Thymus (tissue), 11 donors: ENCODE results near the gene HCK. TPM values are rescaled to one million over a fixed set of nuclear protein-coding genes. Genes with fewer than 3 reads are reported as not detected.
A peak's percentile ranks its signal among the peaks of the same experiment; 100 is the strongest.

ENCODE experiments used
- DNase-seq, 9 donors: peaks; one replicate each; pipeline ENCODE4 v3.0.0-alpha.2; 2013; ENCODE audit warnings: low spot score in 9 of 9, low read depth in 6 of 9, missing footprints in 1 of 9
- H3K27ac ChIP-seq, 2 donors: one replicate each; pipeline ENCODE4 v1.5.1; 2013; ENCODE audit warnings: control low read depth in 1 of 2, low read depth in 1 of 2, low read length in 1 of 2, mild to moderate bottlenecking in 1 of 2, moderate library complexity in 1 of 2
- H3K27me3 ChIP-seq, 2 donors: one replicate each; pipeline ENCODE4 v1.5.1; 2013; ENCODE audit warnings: low read length in 1 of 2; ENCODE audit not compliant: control insufficient read depth in 2 of 2, insufficient read depth in 1 of 2
- H3K36me3 ChIP-seq, 2 donors: one replicate each; pipeline ENCODE4 v1.5.1; 2013; ENCODE audit warnings: low read length in 1 of 2, mild to moderate bottlenecking in 1 of 2, moderate library complexity in 1 of 2; ENCODE audit not compliant: control insufficient read depth in 2 of 2, insufficient read depth in 2 of 2
- H3K4me1 ChIP-seq, 2 donors: one replicate each; pipeline ENCODE4 v1.5.1; 2013; ENCODE audit warnings: low read length in 2 of 2; ENCODE audit not compliant: control insufficient read depth in 2 of 2, insufficient read depth in 2 of 2
- H3K4me3 ChIP-seq, 2 donors: one replicate each; pipeline ENCODE4 v1.5.1; 2013; ENCODE audit warnings: low read length in 2 of 2, control low read depth in 1 of 2, mild to moderate bottlenecking in 1 of 2
- H3K9me3 ChIP-seq, 2 donors: one replicate each; pipeline ENCODE4 v1.5.1; 2013; ENCODE audit warnings: low read length in 1 of 2, mild to moderate bottlenecking in 1 of 2; ENCODE audit not compliant: control insufficient read depth in 2 of 2, insufficient read depth in 1 of 2
- WGBS: extraction: QIAGEN DNeasy Blood & Tissue Kit; methylation state at CpG from one replicate; pipeline ENCODE4 v1.1.7; 2013; 5-methylcytosine and 5-hydroxymethylcytosine counted together
- polyA plus RNA-seq: library from polyadenylated mRNA; stranded (reverse); fragments of 200-250 nt; gene quantifications from one replicate; pipeline ENCODE4 v1.2.3, GENCODE V29; 2013
- total RNA-seq: library from RNA; stranded (reverse); fragments of 120-200 nt; gene quantifications from one replicate; pipeline ENCODE4 v1.2.4, GENCODE V29; 2013
- donor health status: healthy.

Gene HCK
- total and polyA plus RNA-seq, 2 donors, result 25.2 to 33.3 TPM

GRCh38 chr20:32050851-32051556 is 1.0 kb upstream of the HCK start:
- H3K9me3 ChIP-seq, result peaks cover 0 to 6% of the 10 kb centered on the region in 2 donors
- H3K36me3 ChIP-seq, result no peaks in the 10 kb centered on the region
- no peak for DNase-seq
- H3K27ac ChIP-seq, result no peak overlapping the region
- no peak overlapping the region for H3K4me3 ChIP-seq
- 10% methylated on average over 17 of the region's 17 CpGs for WGBS
- H3K4me1 ChIP-seq, result peaks cover 0 to 10% of the 10 kb centered on the region in 2 donors
- peaks cover 32 to 52% of the 10 kb centered on the region in 2 donors for H3K27me3 ChIP-seq

DNA sequence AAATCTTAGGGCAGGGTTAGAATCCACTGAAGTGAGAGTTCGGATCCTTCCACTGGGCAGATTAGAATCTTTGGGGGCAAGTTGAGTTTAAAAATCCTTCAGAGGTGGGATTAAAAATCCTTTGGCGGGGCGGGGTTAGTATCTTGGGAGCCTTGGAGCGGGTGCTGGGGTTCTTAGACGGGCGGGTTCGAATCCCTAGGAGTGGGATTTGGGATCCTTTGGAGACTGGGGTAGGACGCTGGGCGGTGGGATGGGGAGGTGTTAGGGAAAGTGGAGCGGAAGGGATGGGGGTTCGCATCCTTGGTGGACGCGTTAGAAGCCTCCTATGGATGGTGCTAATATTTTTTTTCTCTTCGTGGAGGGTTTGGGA is 337 bp upstream of the HCK start:
- no peaks in the 10 kb centered on the region for H3K36me3 ChIP-seq
- H3K4me1 ChIP-seq, result peaks cover 0 to 10% of the 10 kb centered on the region in 2 donors
- H3K27ac ChIP-seq, result no peak overlapping the region
- H3K9me3 ChIP-seq, result peaks cover 0 to 6% of the 10 kb centered on the region in 2 donors
- H3K4me3 ChIP-seq, result no peak overlapping the region
- WGBS, result 14% methylated on average over 14 of the region's 14 CpGs
- no peak for DNase-seq
- H3K27me3 ChIP-seq, result peaks cover 32 to 53% of the 10 kb centered on the region in 2 donors

DNA sequence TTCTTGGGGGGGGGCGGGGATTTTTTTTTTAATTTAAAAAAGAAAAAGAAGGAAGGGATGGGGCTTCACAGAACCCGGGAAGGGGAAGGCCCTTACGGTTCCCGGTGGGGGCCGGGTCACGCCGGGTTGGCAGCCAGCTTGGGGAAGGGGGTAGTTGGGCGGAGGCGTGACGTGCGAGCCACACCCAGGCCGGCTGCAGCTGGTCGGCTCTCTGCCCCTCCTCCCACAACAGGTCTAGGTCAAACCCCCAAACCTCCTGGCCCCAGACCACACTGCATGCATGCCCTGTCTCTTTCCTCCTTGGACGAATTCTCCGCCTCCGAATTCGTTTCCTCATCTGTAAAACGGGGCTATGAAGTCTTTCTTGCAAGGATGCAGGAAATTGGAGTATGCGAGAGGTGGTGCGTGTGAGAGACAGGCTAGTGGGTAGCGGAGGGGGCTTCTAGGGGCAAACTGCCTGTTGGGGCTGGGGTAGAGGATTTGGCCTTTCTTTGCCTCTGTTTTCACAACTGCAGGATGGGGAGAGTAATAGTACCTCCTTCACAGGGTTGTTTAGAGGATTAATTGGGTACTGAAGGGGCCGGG is 828 bp downstream of the HCK start:
- Histone ChIP-seq H3K4me1 (peaks cover 0 to 10% of the 10 kb centered on the region in 2 donors), H3K36me3 (no peaks in the 10 kb centered on the region), H3K9me3 (peaks cover 0 to 6% of the 10 kb centered on the region in 2 donors), H3K27me3 (peaks cover 32 to 56% of the 10 kb centered on the region in 2 donors), H3K4me3 (peak overlapping the region in 1 of 2 donors; percentile 24), H3K27ac (no peak overlapping the region)
- 18% methylated on average over 22 of the region's 22 CpGs for WGBS
- DNase-seq, result no peak

GRCh38 chr20:32053648-32054047 is 1.6 kb downstream of the HCK start:
- WGBS, result 91% methylated on average over 3 of the region's 3 CpGs
- Histone ChIP-seq H3K9me3 (peaks cover 0 to 6% of the 10 kb centered on the region in 2 donors), H3K36me3 (no peaks in the 10 kb centered on the region), H3K27ac (no peak overlapping the region), H3K27me3 (peaks cover 32 to 56% of the 10 kb centered on the region in 2 donors), H3K4me3 (no peak overlapping the region), H3K4me1 (peaks cover 0 to 10% of the 10 kb centered on the region in 2 donors)
- no peak for DNase-seq

GRCh38 chr20:32056708-32057483 is 4.9 kb downstream of the HCK start:
- H3K9me3 ChIP-seq, result peaks cover 0 to 2% of the 10 kb centered on the region in 2 donors
- WGBS, result 94% methylated on average over 10 of the region's 10 CpGs
- no peak for DNase-seq

GRCh38 chr20:32057656-32058184 is 5.7 kb downstream of the HCK start:
- 91% methylated on average over 8 of the region's 8 CpGs for WGBS
- Histone ChIP-seq H3K4me3 (no peak overlapping the region), H3K36me3 (no peaks in the 10 kb centered on the region), H3K9me3 (no peaks in the 10 kb centered on the region), H3K4me1 (peaks cover 0 to 3% of the 10 kb centered on the region in 2 donors), H3K27me3 (peaks cover 9 to 22% of the 10 kb centered on the region in 2 donors), H3K27ac (no peak overlapping the region)
- no peak for DNase-seq

More at GRCh38 chr20:32056708-32057483, 4.9 kb downstream of the HCK start:
- H3K4me3 ChIP-seq, result no peak overlapping the region
- H3K27ac ChIP-seq, result no peak overlapping the region
- H3K27me3 ChIP-seq, result peaks cover 16 to 31% of the 10 kb centered on the region in 2 donors
- H3K4me1 ChIP-seq, result peaks cover 0 to 7% of the 10 kb centered on the region in 2 donors
- no peaks in the 10 kb centered on the region for H3K36me3 ChIP-seq

GRCh38 chr20:32059189-32059588 is 7.1 kb downstream of the HCK start:
- DNase-seq, result no peak
- no peak overlapping the region for H3K4me3 ChIP-seq
- H3K9me3 ChIP-seq, result no peaks in the 10 kb centered on the region
- no peak overlapping the region for H3K27ac ChIP-seq
- H3K4me1 ChIP-seq, result peaks cover 0 to 1% of the 10 kb centered on the region in 2 donors
- peaks cover 2 to 9% of the 10 kb centered on the region in 2 donors for H3K27me3 ChIP-seq
- no peaks in the 10 kb centered on the region for H3K36me3 ChIP-seq
- WGBS, result 100% methylated on average over 1 of the region's 1 CpG

- WGBS, result 14% methylated on average over 4 of the region's 4 CpGs
- Histone ChIP-seq H3K27me3 (no peaks in the 10 kb centered on the region), H3K27ac (no peak overlapping the region), H3K4me3 (no peak overlapping the region), H3K4me1 (peaks cover 0 to 5% of the 10 kb centered on the region in 2 donors), H3K36me3 (no peaks in the 10 kb centered on the region), H3K9me3 (no peaks in the 10 kb centered on the region)
- peak in 1 of 9 donors; percentile 41 for DNase-seq
Observed at GRCh38 chr20:32062776-32063170, 10.7 kb downstream of the HCK start.
